ENCODE results near the gene NCAPH2.

GRCh38 chr22:50530580-50530876 is 22.5 kb downstream of the NCAPH2 start:
- TF ChIP-seq CTCF (IDR thresholded peaks at IDR 0.05) (no peak), POLR2A (IDR thresholded peaks at IDR 0.05) (peak in 1 of 3 donors; percentile 19)
